Testis (tissue), 3 donors: ENCODE measurements around the gene CEP83. TPM values are rescaled to one million over a fixed set of nuclear protein-coding genes. Genes with fewer than 3 reads are reported as not detected.

Experiments used
- DNase-seq: peaks from one replicate; pipeline ENCODE4 v3.0.0-alpha.2; 2019
- H3K27ac ChIP-seq, 2 donors: fragments of 200-600 bp; sonication (generic); one replicate each; pipeline ENCODE4 v1.5.1; 2019
- H3K27me3 ChIP-seq: fragments of 200-600 bp; sonication (generic); one replicate; pipeline ENCODE4 v1.5.1; 2019
- H3K36me3 ChIP-seq: fragments of 200-600 bp; sonication (generic); one replicate; pipeline ENCODE4 v1.5.1; 2017; ENCODE audit warnings: low read depth; ENCODE audit errors: missing control alignments
- H3K4me1 ChIP-seq: fragments of 200-600 bp; sonication (generic); one replicate; pipeline ENCODE4 v1.5.1; 2019
- H3K4me3 ChIP-seq, 2 donors: fragments of 200-600 bp; sonication (generic); one replicate each; pipeline ENCODE4 v1.5.1; 2017 to 2019
- H3K9me3 ChIP-seq: fragments of 200-600 bp; sonication (generic); one replicate; pipeline ENCODE4 v1.5.1; 2017
- POLR2A ChIP-seq: fragments of 450-650 bp; IDR thresholded peaks from one replicate; pipeline ENCODE4 v1.6.1; 2017; ENCODE audit warnings: antibody characterized with exemption, mild to moderate bottlenecking, moderate library complexity
- WGBS, 2 donors: methylation state at CpG; one replicate each; pipeline ENCODE4 v1.1.5; 2018; 5-methylcytosine and 5-hydroxymethylcytosine counted together
- intact Hi-C: fragments of 100-400 bp; cut with DNase I; formaldehyde crosslinking; loops from one replicate; pipeline ENCODE4 v1.15.1; 2023; ENCODE audit warnings: low total_unique reads
- polyA plus RNA-seq: library from polyadenylated mRNA; stranded (reverse); fragments of 350-450 nt; fragmentation: Illumina TruSeq; extraction: RNeasy Lipid Tissue Mini Kit (QIAGEN cat#74804); gene quantifications from one replicate; pipeline ENCODE4 v1.2.3, GENCODE V29; 2014; ENCODE audit warnings: low read depth, low replicate concordance; ENCODE audit not compliant: insufficient read depth
- total RNA-seq, 2 donors: library from RNA; depleted of rRNA; stranded (reverse); fragments of >200 nt; gene quantifications; one replicate each; pipeline ENCODE4 v1.2.3, GENCODE V29; 2016
- TF ChIP-seq, protein P1 (sequence below), 3 experiments: fragments of 450-650 bp in 2 of 3; fragments of 200-600 bp in 1 of 3; sonication (generic) in 1 of 3; IDR thresholded peaks; one replicate each; pipeline ENCODE4 v1.5.1; 2016 to 2019; ENCODE audit warnings: antibody characterized with exemption in 3 of 3, mild to moderate bottlenecking in 2 of 3, moderate library complexity in 1 of 3

The CEP83 gene
- total and polyA plus RNA-seq, 3 donors from 2014 or later: 17.9 to 64.1 (median 48.4) TPM

DNA sequence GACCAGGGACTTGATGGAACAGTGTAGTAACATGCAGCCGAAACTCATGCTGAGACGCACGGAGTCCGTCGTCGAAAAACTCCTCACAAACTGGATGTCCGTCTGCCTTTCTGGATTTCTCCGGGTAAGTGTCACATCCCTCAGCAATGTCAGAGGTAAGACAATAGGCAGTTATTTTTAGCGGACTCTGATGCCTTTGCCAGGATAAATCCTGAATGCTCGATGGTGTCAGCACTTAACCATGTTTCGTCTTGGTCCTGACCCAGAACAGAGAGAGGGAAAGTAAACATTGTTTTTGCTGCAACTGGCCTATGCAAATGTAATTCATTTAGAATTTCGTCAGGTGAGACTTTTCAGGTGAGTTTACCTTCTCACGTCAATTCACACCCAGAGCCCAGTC lies 198.9 kb downstream of the CEP83 start:
- peaks cover 51% of the 10 kb centered on the region for H3K4me1 ChIP-seq
- no peak overlapping the region for H3K4me3 ChIP-seq
- intact Hi-C loops: no loop called here
- DNase-seq: no peak
- H3K27ac ChIP-seq: peak overlapping the region; percentile 90 to 94
- no peaks in the 10 kb centered on the region for H3K9me3 ChIP-seq
- TF ChIP-seq, protein P1, sequence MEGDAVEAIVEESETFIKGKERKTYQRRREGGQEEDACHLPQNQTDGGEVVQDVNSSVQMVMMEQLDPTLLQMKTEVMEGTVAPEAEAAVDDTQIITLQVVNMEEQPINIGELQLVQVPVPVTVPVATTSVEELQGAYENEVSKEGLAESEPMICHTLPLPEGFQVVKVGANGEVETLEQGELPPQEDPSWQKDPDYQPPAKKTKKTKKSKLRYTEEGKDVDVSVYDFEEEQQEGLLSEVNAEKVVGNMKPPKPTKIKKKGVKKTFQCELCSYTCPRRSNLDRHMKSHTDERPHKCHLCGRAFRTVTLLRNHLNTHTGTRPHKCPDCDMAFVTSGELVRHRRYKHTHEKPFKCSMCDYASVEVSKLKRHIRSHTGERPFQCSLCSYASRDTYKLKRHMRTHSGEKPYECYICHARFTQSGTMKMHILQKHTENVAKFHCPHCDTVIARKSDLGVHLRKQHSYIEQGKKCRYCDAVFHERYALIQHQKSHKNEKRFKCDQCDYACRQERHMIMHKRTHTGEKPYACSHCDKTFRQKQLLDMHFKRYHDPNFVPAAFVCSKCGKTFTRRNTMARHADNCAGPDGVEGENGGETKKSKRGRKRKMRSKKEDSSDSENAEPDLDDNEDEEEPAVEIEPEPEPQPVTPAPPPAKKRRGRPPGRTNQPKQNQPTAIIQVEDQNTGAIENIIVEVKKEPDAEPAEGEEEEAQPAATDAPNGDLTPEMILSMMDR (IDR thresholded peaks at IDR 0.05): no peak
- no peak for TF ChIP-seq POLR2A
- H3K27me3 ChIP-seq: no peaks in the 10 kb centered on the region
- 87 to 92% methylated on average over 13 of the region's 13 CpGs for WGBS, 2 donors
- no peaks in the 10 kb centered on the region for H3K36me3 ChIP-seq

DNA sequence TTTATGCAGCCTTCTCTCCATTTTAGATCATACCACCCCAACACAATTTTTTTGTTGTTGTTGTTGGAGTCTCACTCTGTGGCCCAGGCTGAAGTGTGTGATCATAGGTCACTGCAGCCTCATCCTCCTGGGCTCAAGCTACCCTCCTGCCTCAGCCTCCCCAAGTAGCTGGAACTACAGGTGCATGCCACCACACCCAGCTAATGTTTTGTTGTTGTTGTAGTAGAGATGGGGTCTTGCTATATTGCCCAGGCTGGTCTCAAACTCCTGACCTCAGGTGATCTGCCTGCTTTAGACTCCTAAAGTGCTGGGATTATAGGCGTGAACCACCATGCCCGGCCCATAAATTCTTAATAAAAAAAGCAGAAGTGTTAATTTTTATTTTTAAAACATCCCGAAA lies 199.7 kb downstream of the CEP83 start:
- intact Hi-C loops: no loop called here

DNA sequence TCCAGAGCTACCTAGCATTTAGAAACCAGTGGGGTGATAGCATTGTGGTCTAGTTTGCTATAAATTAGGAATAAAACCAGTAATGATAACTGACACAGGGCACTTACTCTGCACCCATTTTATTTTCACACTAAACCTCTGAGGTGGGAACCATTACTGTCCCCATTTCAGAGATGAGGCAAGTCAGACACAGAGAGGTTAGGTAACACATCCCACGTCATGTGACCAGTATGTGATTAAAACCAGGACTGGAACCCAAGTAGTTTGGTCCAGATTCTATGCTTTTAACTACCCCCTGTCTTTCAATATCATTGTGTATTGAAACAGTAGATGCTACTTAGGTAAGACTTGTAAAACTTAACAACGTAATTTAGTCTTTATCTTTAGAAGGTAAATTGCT lies 201.1 kb downstream of the CEP83 start:
- Histone ChIP-seq H3K4me3 (no peak overlapping the region), H3K27ac (peak overlapping the region; percentile 20 to 57), H3K4me1 (peaks cover 50% of the 10 kb centered on the region), H3K9me3 (no peaks in the 10 kb centered on the region), H3K27me3 (no peaks in the 10 kb centered on the region), H3K36me3 (no peaks in the 10 kb centered on the region)
- no peak for DNase-seq
- intact Hi-C loops: no loop called here
- TF ChIP-seq, protein P1 (IDR thresholded peaks at IDR 0.05): no peak
- TF ChIP-seq POLR2A: no peak
- 80 to 87% methylated on average over 2 of the region's 2 CpGs for WGBS, 2 donors

More for the DNA sequence above, 199.7 kb downstream of the CEP83 start:
- H3K9me3 ChIP-seq: no peaks in the 10 kb centered on the region
- TF ChIP-seq, protein P1 (IDR thresholded peaks at IDR 0.05): no peak
- TF ChIP-seq POLR2A: no peak
- H3K27ac ChIP-seq: peak overlapping the region in 1 of 2 donors; percentile 90
- no peaks in the 10 kb centered on the region for H3K27me3 ChIP-seq
- H3K36me3 ChIP-seq: no peaks in the 10 kb centered on the region
- peaks cover 55% of the 10 kb centered on the region for H3K4me1 ChIP-seq
- H3K4me3 ChIP-seq: no peak overlapping the region
- DNase-seq: no peak
- 87 to 98% methylated on average over 3 of the region's 3 CpGs for WGBS, 2 donors

Other genes starting within 250 kb of the CEP83 start
- gene TMCC3, start 190.7 kb upstream of the CEP83 start, total RNA-seq: 1 to 10 TPM; 5.1 to 6.4 TPM
- gene TMCC3, start 190.7 kb upstream of the CEP83 start, polyA plus RNA-seq: 3.4 TPM